Ammon's horn (tissue), 1 donor: Measurements from ENCODE around the gene CACNB1.

Experiments
- DNase-seq: peaks from one replicate; pipeline ENCODE4 v3.0.0-alpha.2; 2016; ENCODE audit warnings: low spot score

Gene CACNB1

GRCh38 chr17:39200957-39201510 lies 3.6 kb upstream of the CACNB1 start:
- no peak for DNase-seq

GRCh38 chr17:39200070-39200879 lies 2.8 kb upstream of the CACNB1 start, which contains the start of gene RPL19:
Gene RPL19 (plus strand): TSS chr17:39200283. CDS start chr17:39200345, 62 bp downstream.
- DNase-seq, result peak; percentile 75

GRCh38 chr17:39199820-39200069 lies 2.3 kb upstream of the CACNB1 start:
- DNase-seq, result peak; percentile 93

- DNase-seq, result no peak
Observed at GRCh38 chr17:39198186-39198566, 707 bp upstream of the CACNB1 start.

GRCh38 chr17:39196808-39197291 lies 619 bp downstream of the CACNB1 start:
- no peak for DNase-seq

DNA sequence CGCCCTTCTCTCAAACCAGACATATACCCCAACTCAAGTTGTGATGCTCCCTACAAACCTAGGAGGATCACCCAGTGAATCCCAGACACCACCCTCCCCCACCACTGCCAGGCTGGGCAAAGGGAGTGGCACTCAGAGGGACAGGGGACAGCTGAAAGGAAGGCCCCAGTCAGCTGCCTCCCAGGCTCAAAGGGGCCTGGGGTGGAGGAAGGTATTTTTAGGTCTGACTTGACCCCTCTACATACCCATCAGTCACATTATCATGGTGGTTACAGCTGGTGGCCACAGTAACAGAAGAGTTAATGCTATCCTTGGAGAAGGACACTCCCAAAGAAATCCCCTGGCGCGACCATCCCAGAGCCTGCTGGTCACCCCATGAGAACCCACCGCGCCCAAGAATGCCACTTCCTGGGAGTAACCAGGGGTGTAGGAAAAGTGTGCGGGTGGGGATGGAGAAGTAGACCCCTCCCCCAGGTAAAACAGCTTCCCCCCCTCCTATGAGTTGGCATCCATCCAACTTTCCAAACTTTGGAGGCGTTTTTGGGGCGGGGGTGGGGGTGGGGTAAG lies 1.1 kb downstream of the CACNB1 start:
- DNase-seq, result no peak

DNA sequence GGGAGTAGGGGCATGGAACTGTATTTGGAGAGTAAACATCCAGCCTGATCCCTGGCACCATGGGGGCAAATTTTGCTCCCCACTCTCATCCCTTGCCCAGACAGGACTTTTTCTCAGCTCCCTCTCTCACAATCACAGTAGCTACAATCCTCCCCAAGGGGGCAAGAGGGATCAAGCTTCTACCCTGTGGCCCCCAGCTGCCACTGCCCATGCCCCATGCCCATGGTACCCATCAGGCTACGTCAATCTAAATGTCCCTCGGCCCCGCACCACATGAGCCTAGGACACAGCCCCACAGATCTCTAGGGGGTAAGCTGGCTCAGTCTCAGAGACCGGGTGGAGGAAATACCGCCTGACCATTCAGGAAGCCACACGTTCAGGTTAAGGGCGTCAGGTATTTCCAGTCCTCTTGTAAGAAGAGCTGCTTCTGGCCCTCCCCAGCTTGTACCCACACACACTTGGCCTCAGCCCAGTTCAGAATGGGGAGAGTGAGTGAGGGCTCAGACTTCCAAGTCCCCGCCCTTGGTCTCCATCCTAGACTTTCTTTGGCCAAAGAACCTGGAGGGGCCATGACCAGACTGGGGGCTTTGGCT lies 1.8 kb downstream of the CACNB1 start:
- DNase-seq, result no peak

DNA sequence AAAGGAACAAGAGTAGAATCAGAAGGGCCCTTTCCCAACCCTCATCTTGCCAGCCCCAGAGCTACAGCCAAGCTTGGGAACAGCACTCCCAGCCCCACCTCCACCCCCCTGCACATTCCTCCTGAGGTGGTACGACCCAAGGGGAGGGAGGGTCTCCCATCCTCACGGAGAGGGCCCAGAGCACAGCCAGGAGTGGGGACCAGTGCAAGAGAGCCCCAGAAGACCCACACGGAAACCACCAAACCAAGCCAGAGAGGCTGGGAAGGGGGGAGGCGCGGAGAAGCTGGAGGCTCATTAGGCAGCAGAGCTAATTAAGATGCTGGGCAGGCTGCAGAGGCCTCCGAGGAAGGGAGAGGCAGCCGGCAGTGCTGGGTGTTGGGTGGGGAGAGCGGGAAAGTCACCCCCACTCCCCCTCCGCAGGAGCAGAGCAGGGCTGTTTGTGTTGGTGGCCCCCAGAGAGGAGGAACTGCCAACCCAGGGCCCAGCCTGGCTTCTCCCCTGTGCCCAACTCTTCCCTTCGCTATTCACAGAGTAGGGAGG lies 2.4 kb downstream of the CACNB1 start:
- peak; percentile 69 for DNase-seq

- peak; percentile 90 for DNase-seq
Observed at GRCh38 chr17:39194089-39194984, 3.1 kb downstream of the CACNB1 start.

DNA sequence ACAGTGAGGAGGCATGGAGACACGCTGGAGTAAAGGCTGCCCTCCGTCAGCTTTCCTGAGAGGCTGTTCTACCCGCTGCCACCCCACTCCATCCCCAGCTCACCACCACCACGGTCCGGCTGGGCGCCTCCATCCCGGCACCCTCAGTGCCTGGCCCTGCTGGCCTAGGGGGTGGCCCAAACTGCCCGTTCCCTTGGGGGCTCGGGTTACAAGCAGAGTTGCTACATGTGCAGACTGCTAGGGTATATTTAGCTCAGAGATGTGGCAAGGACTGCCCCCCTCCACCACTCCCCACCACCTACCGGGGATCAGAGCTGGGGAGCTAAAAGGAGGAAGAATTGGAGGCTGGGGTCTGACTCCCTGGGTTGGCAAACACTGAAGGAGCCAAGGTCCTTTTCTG lies 4.1 kb downstream of the CACNB1 start:
- DNase-seq, result no peak

DNA sequence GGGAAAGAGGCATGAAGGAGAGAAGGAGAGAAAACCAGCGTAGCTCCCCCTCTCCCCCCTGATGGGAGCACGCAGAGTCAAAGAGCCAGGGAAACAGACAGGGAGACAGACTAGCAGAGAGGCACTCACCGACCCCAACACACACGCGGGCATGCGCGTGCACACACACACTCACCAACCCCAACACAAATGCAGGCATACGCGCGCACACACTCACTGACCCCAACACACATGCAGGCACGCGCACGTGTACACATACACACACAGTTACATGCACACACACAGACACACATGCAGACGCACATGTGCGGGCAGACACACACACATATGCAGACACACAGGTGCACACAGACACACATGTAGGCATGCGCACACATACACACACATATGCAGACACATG lies 4.6 kb downstream of the CACNB1 start:
- DNase-seq, result no peak

- no peak for DNase-seq
Observed at GRCh38 chr17:39191750-39192510, 5.5 kb downstream of the CACNB1 start.

- DNase-seq, result no peak
Observed at GRCh38 chr17:39187152-39187830, 10.2 kb downstream of the CACNB1 start.

DNA sequence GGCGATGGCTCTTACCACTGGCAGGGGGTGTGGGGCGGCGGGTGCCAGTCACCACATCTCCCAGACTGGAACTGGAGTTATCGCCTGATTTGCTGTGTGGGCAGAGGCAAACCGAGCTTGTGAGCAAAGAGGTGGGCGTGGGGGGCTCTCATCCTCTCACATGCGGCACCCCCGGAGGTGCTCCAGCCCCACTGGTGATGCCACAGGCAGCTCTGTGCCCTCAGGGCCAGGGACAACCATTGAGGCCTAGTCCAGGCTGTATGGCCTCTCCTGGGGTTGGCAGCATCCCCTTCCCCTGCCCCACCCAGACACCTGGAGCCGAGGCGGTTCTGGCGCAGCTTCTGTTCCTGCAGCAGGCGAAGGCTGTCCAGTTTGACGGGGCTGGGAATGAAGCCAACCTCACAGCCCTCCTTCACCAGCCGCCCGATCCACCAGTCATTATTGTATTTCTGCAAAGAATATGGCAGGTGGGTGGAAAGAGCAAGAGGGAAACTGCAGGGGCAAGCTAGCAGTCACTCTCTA lies 10.9 kb downstream of the CACNB1 start:
- DNase-seq, result no peak

- DNase-seq, result no peak
Observed at GRCh38 chr17:39183720-39184119, 13.7 kb downstream of the CACNB1 start.

DNA sequence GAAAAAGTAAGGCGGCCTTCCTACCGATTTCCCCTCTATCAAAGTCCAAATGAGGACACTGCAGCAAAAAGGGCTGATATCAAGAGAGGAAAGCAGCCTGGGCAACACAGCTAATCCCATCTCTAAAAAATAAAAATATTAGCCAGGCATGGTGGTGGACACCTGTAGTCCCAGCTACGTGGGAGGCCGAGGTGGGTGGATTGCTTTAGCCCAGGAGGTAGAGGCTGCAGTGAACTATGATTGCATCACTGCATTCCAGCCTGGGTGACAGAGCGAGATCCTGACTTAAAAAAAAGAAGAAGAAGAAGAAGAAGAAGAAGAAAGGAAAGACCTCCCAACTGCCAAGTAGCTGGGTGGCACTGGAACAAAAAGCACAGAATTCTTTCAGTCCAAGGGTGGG lies 14.4 kb downstream of the CACNB1 start:
- DNase-seq, result no peak

- DNase-seq, result no peak
Observed at GRCh38 chr17:39181303-39181702, 16.2 kb downstream of the CACNB1 start.

GRCh38 chr17:39178536-39178935 lies 18.9 kb downstream of the CACNB1 start:
- DNase-seq, result no peak

DNA sequence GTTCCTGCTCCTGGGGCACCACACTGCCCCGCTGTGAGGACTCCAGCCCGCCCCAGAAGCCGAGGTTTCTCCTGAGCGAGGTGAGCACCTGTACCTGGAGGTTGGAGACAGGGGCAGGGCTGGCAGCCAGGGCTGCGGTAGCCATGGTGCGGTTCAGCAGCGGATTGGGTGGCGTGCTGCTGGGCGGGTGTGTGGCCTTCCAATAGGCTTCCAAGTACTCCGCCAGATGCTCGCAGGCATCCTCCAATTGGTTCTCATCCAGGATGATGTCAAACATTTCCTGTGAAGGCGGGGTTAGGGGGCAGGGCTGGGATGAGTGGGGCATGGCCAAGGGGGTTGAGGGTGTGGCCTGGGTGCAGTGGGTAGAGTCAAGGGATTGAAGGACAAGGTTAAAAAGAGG lies 20.2 kb downstream of the CACNB1 start:
- DNase-seq, result no peak

DNA sequence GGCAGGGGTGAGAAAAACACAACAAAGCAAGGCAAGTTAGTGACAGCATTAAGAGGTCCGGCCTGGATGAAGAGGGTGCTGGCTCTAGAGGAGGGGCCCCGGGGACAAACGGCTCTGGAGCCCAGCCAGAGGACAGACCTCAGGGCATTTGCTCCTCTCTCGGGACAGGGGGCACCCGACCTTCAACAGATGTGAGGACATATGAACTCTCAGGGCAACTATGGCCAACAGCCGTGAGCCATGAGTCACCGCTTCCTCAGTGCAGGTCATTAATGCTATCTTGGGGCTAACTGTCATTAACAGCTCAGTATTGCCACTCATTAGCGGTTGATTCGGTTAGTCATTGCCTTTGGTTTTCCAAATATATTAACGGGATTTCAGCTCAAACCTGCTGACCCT lies 21.8 kb downstream of the CACNB1 start:
- DNase-seq, result no peak
